Hepatocyte (in vitro differentiated cells): Measurements from ENCODE around the gene FBXL2. TPM values are rescaled to one million over a fixed set of nuclear protein-coding genes. Genes with fewer than 3 reads are reported as not detected.

Source experiments
- DNase-seq: peaks from one replicate; pipeline ENCODE4 v3.0.0-alpha.2; 2016; ENCODE audit warnings: low spot score
- H2AFZ ChIP-seq: fragments of 200-600 bp; sonication (generic); 2 replicates; pipeline ENCODE4 v1.6.0; 2016; ENCODE audit warnings: antibody characterized with exemption, mild to moderate bottlenecking
- H3K27ac ChIP-seq: fragments of 200-600 bp; sonication (generic); 2 replicates; pipeline ENCODE4 v1.5.1; 2016; ENCODE audit warnings: mild to moderate bottlenecking
- H3K27me3 ChIP-seq: fragments of 200-600 bp; sonication (generic); 2 replicates; pipeline ENCODE4 v1.6.1; 2016
- H3K36me3 ChIP-seq: fragments of 200-600 bp; sonication (generic); replicated peaks from 2 replicates; pipeline ENCODE4 v1.5.1; 2016; ENCODE audit warnings: low read depth; ENCODE audit not compliant: insufficient read depth
- H3K4me1 ChIP-seq: fragments of 200-600 bp; sonication (generic); 2 replicates; pipeline ENCODE4 v1.5.1; 2016; ENCODE audit warnings: mild to moderate bottlenecking, moderate library complexity; ENCODE audit not compliant: insufficient read depth
- H3K4me2 ChIP-seq: fragments of 200-600 bp; sonication (generic); 2 replicates; pipeline ENCODE4 v1.6.0; 2016
- H3K4me3 ChIP-seq: fragments of 200-600 bp; sonication (generic); 2 replicates; pipeline ENCODE4 v1.5.1; 2016; ENCODE audit warnings: mild to moderate bottlenecking
- H3K79me2 ChIP-seq: fragments of 200-600 bp; sonication (generic); 2 replicates; pipeline ENCODE4 v1.6.0; 2017; ENCODE audit warnings: mild to moderate bottlenecking
- H3K9me2 ChIP-seq: fragments of 200-600 bp; sonication (generic); replicated peaks from 2 replicates; pipeline ENCODE4 v1.6.0; 2017; ENCODE audit warnings: mild to moderate bottlenecking; ENCODE audit not compliant: insufficient read depth
- H3K9me3 ChIP-seq: fragments of 200-600 bp; sonication (generic); 2 replicates; pipeline ENCODE4 v1.5.1; 2016; ENCODE audit warnings: low read depth, mild to moderate bottlenecking
- H4K20me1 ChIP-seq: fragments of 200-600 bp; sonication (generic); 2 replicates; pipeline ENCODE4 v1.6.0; 2016; ENCODE audit warnings: mild to moderate bottlenecking; ENCODE audit not compliant: insufficient read depth, poor library complexity, severe bottlenecking
- EZH2 ChIP-seq: fragments of 200-600 bp; sonication (generic); IDR thresholded peaks from 2 replicates; pipeline ENCODE4 v1.6.1; 2016; ENCODE audit warnings: antibody characterized with exemption, mild to moderate bottlenecking, borderline replicate concordance
- EZH2phosphoT487 ChIP-seq: fragments of 200-600 bp; sonication (generic); IDR thresholded peaks from one replicate; pipeline ENCODE4 v1.6.1; 2018; ENCODE audit warnings: antibody characterized with exemption, mild to moderate bottlenecking, low read depth, moderate library complexity; ENCODE audit not compliant: unreplicated experiment, severe bottlenecking
- WGBS: methylation state at CpG from one replicate; pipeline ENCODE4 v1.1.6; 2016; ENCODE audit warnings: low lambda C conversion rate; ENCODE audit errors: missing lambda C conversion rate; 5-methylcytosine and 5-hydroxymethylcytosine counted together
- polyA plus RNA-seq: library from polyadenylated mRNA; unstranded; fragments of >200 nt; fragmentation: Nextera tagmentation; extraction: Ambion mirVana; gene quantifications from 2 replicates; pipeline ENCODE4 v1.2.1, GENCODE V29; 2016
- total RNA-seq: library from RNA; depleted of rRNA; stranded (reverse); fragments of >200 nt; gene quantifications from 2 replicates; pipeline ENCODE4 v1.2.3, GENCODE V29; 2014
- TF ChIP-seq, protein P1 (sequence below): fragments of 200-600 bp; sonication (generic); IDR thresholded peaks from 2 replicates; pipeline ENCODE4 v1.5.1; 2016; ENCODE audit warnings: antibody characterized with exemption, mild to moderate bottlenecking; ENCODE audit not compliant: poor library complexity

Gene FBXL2
- total and polyA plus RNA-seq, 2 experiments from 2014 or later: 15.6 to 15.7 TPM

DNA sequence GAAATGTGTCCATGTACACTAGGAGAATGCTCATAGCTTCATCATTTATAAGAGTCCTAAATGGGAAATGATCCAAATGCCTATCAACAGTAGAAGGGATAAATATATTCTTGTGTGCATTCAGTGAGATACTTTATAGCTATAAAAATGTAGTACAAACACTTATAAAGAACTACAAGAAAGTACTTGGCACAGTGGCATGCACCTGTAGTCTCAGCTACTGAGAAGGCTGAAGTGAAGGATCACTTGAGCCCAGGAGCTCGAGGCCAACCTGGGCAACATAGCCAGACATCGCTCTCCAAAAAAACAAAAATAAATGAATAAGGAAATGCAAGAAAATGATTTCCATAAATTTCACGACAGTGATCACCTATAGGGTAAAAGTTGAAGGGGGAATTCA lies 3.6 kb upstream of the FBXL2 start:
- Histone ChIP-seq H3K4me3 (no peak overlapping the region), H4K20me1 (no peaks in the 10 kb centered on the region), H2AFZ (no peak overlapping the region), H3K27ac (no peak overlapping the region), H3K4me1 (peaks cover 2% of the 10 kb centered on the region), H3K9me2 (no peaks in the 10 kb centered on the region), H3K4me2 (no peak overlapping the region), H3K27me3 (no peaks in the 10 kb centered on the region), H3K36me3 (no peaks in the 10 kb centered on the region), H3K9me3 (no peaks in the 10 kb centered on the region), H3K79me2 (peaks cover 2% of the 10 kb centered on the region)
- 93% methylated on average over 3 of the region's 3 CpGs for WGBS
- TF ChIP-seq EZH2phosphoT487: no peak
- no peak for DNase-seq

DNA sequence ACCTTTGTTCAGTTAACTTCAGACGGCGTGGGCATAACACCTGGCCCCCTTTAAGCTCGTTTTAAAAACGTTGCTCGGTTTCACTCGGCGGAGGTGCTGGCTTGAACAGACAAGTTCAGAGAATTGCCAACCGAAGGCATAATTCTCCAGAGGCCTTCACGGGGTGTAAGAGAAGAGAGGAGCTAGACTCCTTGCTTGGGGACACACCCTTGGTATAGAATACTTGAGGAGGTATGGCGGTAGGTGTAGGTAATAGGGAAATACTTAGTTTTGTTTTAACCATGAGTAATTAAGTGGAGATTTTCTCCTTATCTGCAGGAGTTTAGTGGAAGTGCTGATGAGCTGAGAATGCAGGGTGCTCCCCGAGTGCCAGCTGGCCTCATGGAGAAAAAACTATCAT lies 921 bp downstream of the FBXL2 start:
- peak overlapping the region; percentile 67 for H3K27ac ChIP-seq
- no peaks in the 10 kb centered on the region for H3K27me3 ChIP-seq
- peak overlapping the region; percentile 85 for H3K4me3 ChIP-seq
- H3K4me1 ChIP-seq: peaks cover 6% of the 10 kb centered on the region
- peaks cover 2% of the 10 kb centered on the region for H4K20me1 ChIP-seq
- no peaks in the 10 kb centered on the region for H3K36me3 ChIP-seq
- no peaks in the 10 kb centered on the region for H3K9me2 ChIP-seq
- peak overlapping the region; percentile 87 for H3K4me2 ChIP-seq
- H2AFZ ChIP-seq: peak overlapping the region; percentile 60
- H3K79me2 ChIP-seq: peaks cover 26% of the 10 kb centered on the region
- no peaks in the 10 kb centered on the region for H3K9me3 ChIP-seq
- WGBS: 5% methylated on average over 11 of the region's 11 CpGs
- TF ChIP-seq, protein P1, sequence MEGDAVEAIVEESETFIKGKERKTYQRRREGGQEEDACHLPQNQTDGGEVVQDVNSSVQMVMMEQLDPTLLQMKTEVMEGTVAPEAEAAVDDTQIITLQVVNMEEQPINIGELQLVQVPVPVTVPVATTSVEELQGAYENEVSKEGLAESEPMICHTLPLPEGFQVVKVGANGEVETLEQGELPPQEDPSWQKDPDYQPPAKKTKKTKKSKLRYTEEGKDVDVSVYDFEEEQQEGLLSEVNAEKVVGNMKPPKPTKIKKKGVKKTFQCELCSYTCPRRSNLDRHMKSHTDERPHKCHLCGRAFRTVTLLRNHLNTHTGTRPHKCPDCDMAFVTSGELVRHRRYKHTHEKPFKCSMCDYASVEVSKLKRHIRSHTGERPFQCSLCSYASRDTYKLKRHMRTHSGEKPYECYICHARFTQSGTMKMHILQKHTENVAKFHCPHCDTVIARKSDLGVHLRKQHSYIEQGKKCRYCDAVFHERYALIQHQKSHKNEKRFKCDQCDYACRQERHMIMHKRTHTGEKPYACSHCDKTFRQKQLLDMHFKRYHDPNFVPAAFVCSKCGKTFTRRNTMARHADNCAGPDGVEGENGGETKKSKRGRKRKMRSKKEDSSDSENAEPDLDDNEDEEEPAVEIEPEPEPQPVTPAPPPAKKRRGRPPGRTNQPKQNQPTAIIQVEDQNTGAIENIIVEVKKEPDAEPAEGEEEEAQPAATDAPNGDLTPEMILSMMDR: no peak
- TF ChIP-seq EZH2phosphoT487: no peak
- TF ChIP-seq EZH2: no peak
- peak; percentile 38 for DNase-seq

DNA sequence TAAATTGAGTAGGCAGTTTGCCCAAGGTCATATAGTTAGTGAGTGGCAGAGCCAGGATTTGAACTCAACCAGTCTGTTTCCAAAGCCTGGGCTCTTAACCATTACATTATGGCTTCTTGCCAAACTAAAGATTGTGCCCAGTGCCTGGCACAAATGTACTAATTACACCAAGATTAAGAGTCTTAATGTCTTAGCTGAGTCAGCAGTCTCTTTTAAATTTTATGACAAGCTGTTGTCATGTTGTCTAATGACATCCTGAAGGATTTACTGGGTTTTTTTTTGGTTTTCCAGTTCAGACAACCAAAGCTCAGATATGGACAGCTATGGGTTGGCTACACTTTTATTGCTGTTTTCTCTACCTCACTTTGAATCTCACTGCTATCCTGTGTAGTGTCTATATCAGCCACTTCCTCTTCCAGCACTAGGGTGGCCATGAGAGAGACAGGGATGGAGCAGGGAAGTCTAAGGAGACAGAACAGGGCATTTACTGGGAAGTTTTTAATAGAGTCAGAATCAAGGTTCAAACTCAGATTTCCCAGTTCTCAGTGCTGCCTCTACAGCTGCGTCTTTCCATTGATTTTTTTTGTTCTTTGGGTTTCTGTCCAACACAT lies 10.5 kb downstream of the FBXL2 start:
- H3K4me2 ChIP-seq: no peak overlapping the region
- no peak for DNase-seq
- 95% methylated on average over 1 of the region's 1 CpG for WGBS
- H3K4me1 ChIP-seq: no peaks in the 10 kb centered on the region
- no peaks in the 10 kb centered on the region for H3K27me3 ChIP-seq
- no peak overlapping the region for H3K27ac ChIP-seq
- no peaks in the 10 kb centered on the region for H3K9me3 ChIP-seq
- peaks cover 26% of the 10 kb centered on the region for H3K79me2 ChIP-seq
- H2AFZ ChIP-seq: no peak overlapping the region
- no peaks in the 10 kb centered on the region for H3K36me3 ChIP-seq
- TF ChIP-seq, protein P1: no peak
- no peak for TF ChIP-seq EZH2phosphoT487
- TF ChIP-seq EZH2: no peak
- no peaks in the 10 kb centered on the region for H4K20me1 ChIP-seq
- H3K9me2 ChIP-seq: no peaks in the 10 kb centered on the region
- H3K4me3 ChIP-seq: no peak overlapping the region

DNA sequence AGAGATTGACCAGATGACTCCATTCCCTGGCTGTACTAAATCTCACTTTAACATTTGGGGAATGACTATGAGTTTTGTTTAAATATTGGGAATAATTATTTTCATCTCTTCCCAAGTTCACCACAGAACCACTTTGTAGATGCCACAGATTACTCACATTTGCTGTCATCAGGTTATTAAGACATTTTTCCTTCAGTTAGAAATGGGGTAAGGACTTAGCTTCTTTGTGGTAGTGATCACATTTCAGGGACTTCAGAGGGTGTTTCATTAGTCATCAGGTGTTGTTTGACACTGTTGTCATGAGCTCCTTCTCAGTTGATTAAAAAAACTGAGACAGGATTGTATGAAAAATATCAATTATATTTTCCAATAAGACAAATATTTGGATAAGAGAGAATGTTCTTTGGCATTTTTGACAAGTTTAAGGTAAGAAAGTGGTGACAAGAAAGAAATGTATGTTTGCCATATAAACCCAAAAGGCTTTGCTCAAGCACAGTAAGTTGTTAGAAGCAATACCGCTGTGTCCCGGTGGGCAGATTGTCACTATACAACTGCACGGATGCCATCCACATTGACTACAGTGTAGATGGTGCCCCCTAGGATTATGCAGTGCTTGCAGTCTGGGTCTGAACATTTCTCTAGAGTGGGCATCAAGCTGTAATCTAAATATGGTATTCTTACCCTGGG lies 22.3 kb downstream of the FBXL2 start:
- H3K27me3 ChIP-seq: no peaks in the 10 kb centered on the region
- TF ChIP-seq, protein P1: no peak
- TF ChIP-seq EZH2phosphoT487 (no peak), EZH2 (no peak)
- H2AFZ ChIP-seq: no peak overlapping the region
- peaks cover 2% of the 10 kb centered on the region for H3K79me2 ChIP-seq
- no peak overlapping the region for H3K4me3 ChIP-seq
- no peaks in the 10 kb centered on the region for H4K20me1 ChIP-seq
- no peaks in the 10 kb centered on the region for H3K9me2 ChIP-seq
- H3K27ac ChIP-seq: peak overlapping the region; percentile 57
- DNase-seq: no peak
- H3K4me1 ChIP-seq: no peaks in the 10 kb centered on the region
- no peaks in the 10 kb centered on the region for H3K9me3 ChIP-seq
- H3K36me3 ChIP-seq: no peaks in the 10 kb centered on the region
- no peak overlapping the region for H3K4me2 ChIP-seq
- 97% methylated on average over 3 of the region's 3 CpGs for WGBS
